SHP77 treated with DMSO at 0.1 percent for 48 hours (cell line): ENCODE measurements around the gene DRP2.
"Not testable (repeated sequence)": the region's sequence is repeated elsewhere in the genome, so short reads cannot be mapped to it uniquely, and the experiment has no call there.

ENCODE experiments used
- DNase-seq: peaks from one replicate; lab custom pipeline; 2025; lab: John Stamatoyannopoulos, UW

Gene DRP2

GRCh38 chrX:101232316-101232715, 12.7 kb downstream of the DRP2 start:
- no peak for DNase-seq

DNA sequence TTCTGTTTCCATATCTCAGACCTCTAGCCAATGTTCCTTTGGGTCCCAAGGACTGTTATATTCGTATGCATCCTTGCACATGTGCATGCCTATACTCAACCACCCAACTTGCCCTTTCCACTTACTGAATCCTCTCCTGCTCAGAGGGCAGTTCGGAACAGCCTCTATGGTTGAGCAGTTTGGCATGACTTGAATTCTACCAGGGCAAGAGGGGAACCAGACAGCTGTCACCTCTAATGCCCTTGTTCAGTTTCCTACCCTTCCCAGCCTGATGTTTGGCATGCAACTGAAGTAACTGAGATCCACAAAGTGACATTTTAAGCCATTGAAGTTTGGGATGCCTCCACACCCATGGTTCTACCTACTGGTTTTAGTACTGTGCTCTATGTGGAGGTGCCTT, 17.5 kb downstream of the DRP2 start:
- no peak for DNase-seq

GRCh38 chrX:101241531-101241930, 21.9 kb downstream of the DRP2 start:
- DNase-seq: no peak

GRCh38 chrX:101252634-101253033, 33.0 kb downstream of the DRP2 start:
- no peak for DNase-seq

- DNase-seq: no peak
These were observed 38.1 kb downstream of the DRP2 start for GRCh38 chrX:101257448-101258258.

- no peak for DNase-seq
These were observed 38.6 kb downstream of the DRP2 start for GRCh38 chrX:101258259-101258581.

GRCh38 chrX:101260435-101260834, 40.8 kb downstream of the DRP2 start:
- DNase-seq: no peak

DNA sequence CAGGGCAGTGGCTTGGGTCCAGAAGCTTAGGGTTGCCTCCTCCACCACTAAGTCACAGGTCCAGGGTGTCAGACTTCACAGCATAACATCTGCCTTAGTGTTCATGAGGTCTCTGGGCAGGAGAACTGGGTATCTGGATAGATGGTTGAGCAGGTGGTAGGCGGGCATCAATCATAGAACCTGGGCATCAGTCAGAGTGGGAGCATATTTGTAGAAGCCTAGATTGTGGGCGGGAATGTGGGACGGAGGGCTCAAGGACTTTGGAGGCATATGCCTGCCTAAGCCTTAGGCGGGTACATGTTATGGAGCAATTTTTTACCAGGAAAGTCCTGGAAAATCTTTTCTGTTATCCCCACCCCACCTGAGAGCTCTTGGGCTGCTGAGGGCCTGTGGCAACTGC, 43.0 kb downstream of the DRP2 start:
- no peak for DNase-seq

- DNase-seq: no peak
These were observed 44.2 kb downstream of the DRP2 start for GRCh38 chrX:101263766-101264165.

DNA sequence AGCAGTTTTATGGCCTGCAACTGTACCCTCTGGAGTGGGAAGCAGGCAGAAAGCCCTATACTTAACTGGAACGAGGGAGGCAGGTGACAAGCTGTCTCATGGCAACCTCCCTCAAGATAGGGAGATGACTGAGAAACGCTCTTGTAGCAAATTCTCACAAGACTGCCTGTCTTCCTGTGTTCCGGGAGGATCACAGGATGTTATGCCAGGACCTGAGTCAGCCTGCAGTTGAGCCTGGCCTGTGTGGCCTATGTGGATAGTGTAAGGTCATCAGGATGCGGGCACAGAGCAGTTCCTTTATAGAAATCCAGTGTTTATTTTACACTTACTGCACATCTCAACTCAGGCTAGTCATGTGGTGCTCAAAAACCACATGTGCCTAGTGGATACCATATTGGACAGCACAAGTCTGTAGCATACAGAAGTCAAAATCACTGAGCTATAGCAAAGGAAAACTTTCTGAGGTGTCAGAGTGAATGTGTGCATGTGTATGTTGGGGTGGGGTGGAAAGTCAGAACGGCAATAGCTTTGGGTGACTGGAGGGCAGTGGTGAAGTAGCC, 46.4 kb downstream of the DRP2 start:
- DNase-seq: no peak

DNA sequence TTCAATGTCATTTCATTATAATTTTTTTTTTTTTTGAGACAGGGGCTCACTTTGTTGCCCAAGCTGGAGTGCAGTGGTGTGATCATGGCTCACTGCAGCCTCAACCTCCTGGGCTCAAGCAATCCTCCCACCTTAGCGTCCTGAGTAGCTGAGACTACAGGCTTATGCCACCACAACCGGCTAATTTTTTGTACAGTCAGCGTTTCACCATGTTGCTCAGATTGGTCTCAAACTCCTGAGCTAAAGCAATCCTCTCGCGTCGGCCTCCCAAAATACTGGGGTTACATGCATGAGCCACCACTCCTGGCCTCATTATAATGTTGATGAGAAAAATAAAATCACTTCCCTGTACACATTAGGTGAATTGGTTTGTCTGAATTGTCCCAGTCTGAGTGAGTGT, 54.6 kb downstream of the DRP2 start:
- DNase-seq: no peak

DNA sequence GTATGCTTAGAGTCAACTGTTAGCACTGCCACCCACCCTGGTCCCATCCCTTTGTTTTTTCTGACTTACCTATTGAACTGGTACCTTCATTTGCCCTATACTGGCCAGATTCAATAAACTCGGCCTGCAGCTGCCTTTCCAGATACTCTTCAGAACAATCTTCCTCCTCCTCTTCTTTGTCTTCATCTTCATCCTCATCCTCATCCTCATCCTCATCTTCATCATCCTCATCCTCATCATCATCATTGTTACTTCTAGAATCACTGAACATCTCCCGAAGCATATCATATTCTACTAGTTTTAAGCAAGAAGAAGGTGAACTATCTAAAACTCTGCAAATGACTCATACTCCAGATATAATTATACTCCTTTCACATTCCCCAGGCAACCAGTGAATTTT, 56.7 kb downstream of the DRP2 start:
- DNase-seq: no peak

- no peak for DNase-seq
These were observed 67.8 kb downstream of the DRP2 start for GRCh38 chrX:101287402-101287801.

GRCh38 chrX:101290957-101291603, 71.5 kb downstream of the DRP2 start, which contains the start of gene TAF7L:
TAF7L (minus strand) TSS chrX:101291334; CDS start chrX:101287543, 3,791 bp downstream.
- no peak for DNase-seq

- not testable (repeated sequence) for DNase-seq
These were observed 76.0 kb downstream of the DRP2 start for GRCh38 chrX:101295603-101296002.

DNA sequence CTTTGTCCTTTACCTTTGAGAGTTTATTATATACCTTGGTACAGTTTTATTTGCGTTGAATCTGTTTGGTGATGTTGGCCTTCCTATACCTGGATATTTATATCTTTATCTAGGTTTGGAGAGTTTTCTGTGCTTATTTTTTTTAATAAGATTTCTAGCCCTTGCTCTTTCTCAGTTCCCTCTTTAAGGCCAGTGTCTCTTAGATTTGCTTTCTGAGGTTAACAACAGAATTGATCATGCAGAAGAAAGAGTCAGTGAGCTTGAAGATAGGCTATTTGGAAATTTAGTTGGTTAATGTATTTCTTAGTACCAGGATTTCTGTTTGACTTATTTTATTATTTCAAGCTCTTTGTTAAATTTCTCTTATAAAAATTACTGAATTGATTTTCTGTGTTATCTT, 84.2 kb downstream of the DRP2 start:
- DNase-seq: no peak
